ENCODE data around the gene GLIS2. TPM values are rescaled to one million over a fixed set of nuclear protein-coding genes. Genes with fewer than 3 reads are reported as not detected.

Gene GLIS2
- total RNA-seq, 1 donor from 2014 or later = 17.4 TPM

DNA sequence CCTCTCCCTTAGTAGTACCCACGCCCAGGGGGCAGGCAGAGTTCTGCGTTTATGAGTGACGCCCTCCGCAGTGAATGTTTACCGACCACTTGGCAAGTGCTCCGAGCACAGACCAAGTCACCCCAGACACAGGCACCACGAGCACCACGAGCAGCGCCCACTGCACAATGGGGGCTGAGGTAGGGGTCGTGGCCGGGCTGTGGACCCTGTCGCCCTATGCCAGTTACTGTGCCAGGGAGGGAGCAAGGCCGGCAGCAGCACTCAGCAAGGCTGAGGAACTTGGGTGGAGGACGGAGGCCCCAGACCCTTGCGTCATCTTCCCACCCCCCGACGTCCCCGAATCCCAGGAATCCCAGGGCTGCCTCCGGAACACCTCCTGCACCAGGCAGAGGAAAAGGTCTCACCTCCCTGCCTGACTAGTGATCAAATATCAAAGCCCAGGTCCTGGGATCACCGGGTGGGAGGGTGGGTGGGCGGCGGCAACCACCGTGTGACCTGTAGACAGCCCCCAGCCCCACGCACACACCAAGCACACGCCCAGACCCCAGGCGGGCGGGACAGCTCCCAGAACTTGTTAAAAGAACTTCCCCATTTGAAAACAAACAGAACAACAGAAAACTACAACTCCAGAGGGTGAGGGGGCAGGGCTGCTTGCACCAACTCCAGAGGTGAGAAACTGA is 61.2 kb downstream of the GLIS2 start:
- no peak overlapping the region for H3K4me3 Mint-ChIP-seq
- TF ChIP-seq CTCF (conservative IDR thresholded peaks at IDR 0.05) = no peak
- no peak overlapping the region for H3K27ac Mint-ChIP-seq (ENCODE audit: unreplicated experiment)
- H3K9me3 Mint-ChIP-seq = no peaks in the 10 kb centered on the region
- H3K27me3 Mint-ChIP-seq (ENCODE audit: low read depth) = peaks cover 10% of the 10 kb centered on the region
- H3K4me1 Mint-ChIP-seq = peaks cover 8% of the 10 kb centered on the region
- DNase-seq (ENCODE audit: low read depth, low spot score) = no peak
- no peaks in the 10 kb centered on the region for H3K36me3 Mint-ChIP-seq (ENCODE audit: low read depth)

GRCh38 chr16:4377573-4378154 is 61.8 kb downstream of the GLIS2 start:
- Mint-ChIP-seq H3K27ac (ENCODE audit: unreplicated experiment) (no peak overlapping the region), H3K36me3 (ENCODE audit: low read depth) (no peaks in the 10 kb centered on the region), H3K4me1 (peaks cover 8% of the 10 kb centered on the region), H3K9me3 (no peaks in the 10 kb centered on the region), H3K4me3 (no peak overlapping the region), H3K27me3 (ENCODE audit: low read depth) (peaks cover 7% of the 10 kb centered on the region)
- peak; percentile 32 for TF ChIP-seq CTCF (conservative IDR thresholded peaks at IDR 0.05)
- DNase-seq (ENCODE audit: low read depth, low spot score) = no peak

DNA sequence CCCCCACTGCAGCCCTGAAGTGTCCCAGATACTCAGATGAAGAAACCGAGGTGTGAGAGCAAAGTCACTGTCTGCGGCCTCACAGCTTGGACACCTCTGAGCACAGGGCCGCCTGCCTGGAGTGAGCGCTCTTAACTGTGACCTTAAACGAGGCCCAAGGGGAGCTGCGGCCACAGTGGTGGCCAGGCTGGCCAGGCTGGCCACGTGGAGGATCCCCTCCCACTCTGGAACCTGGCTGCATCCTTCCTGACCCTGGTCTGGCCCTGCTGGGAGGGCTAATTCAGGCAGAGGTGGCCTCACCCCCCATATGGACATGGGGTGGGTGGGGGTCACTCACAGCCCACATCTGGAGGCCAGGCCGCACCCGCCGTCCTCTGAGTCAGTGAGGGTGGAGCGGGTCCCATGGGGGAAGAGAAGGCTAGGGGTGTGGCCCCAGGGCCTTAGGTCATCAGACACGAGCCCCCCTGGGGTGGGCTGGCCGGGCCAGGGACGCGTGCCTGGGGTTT is 62.3 kb downstream of the GLIS2 start:
- Mint-ChIP-seq H3K4me1 (peaks cover 8% of the 10 kb centered on the region), H3K9me3 (no peaks in the 10 kb centered on the region), H3K36me3 (ENCODE audit: low read depth) (no peaks in the 10 kb centered on the region), H3K27me3 (ENCODE audit: low read depth) (peaks cover 3% of the 10 kb centered on the region), H3K27ac (ENCODE audit: unreplicated experiment) (no peak overlapping the region), H3K4me3 (no peak overlapping the region)
- DNase-seq (ENCODE audit: low read depth, low spot score) = no peak
- TF ChIP-seq CTCF (conservative IDR thresholded peaks at IDR 0.05) = no peak

- no peak overlapping the region for H3K4me3 Mint-ChIP-seq
- TF ChIP-seq CTCF (conservative IDR thresholded peaks at IDR 0.05) = no peak
- H3K4me1 Mint-ChIP-seq = peaks cover 8% of the 10 kb centered on the region
- H3K9me3 Mint-ChIP-seq = no peaks in the 10 kb centered on the region
- no peak for DNase-seq (ENCODE audit: low read depth, low spot score)
- H3K36me3 Mint-ChIP-seq (ENCODE audit: low read depth) = no peaks in the 10 kb centered on the region
- H3K27me3 Mint-ChIP-seq (ENCODE audit: low read depth) = peaks cover 3% of the 10 kb centered on the region
- no peak overlapping the region for H3K27ac Mint-ChIP-seq (ENCODE audit: unreplicated experiment)
Measured at GRCh38 chr16:4378999-4379690, 63.3 kb downstream of the GLIS2 start.

- no peak overlapping the region for H3K27ac Mint-ChIP-seq (ENCODE audit: unreplicated experiment)
- no peak for DNase-seq (ENCODE audit: low read depth, low spot score)
- H3K9me3 Mint-ChIP-seq = no peaks in the 10 kb centered on the region
- peaks cover 8% of the 10 kb centered on the region for H3K4me1 Mint-ChIP-seq
- H3K36me3 Mint-ChIP-seq (ENCODE audit: low read depth) = no peaks in the 10 kb centered on the region
- TF ChIP-seq CTCF (conservative IDR thresholded peaks at IDR 0.05) = no peak
- no peak overlapping the region for H3K4me3 Mint-ChIP-seq
- H3K27me3 Mint-ChIP-seq (ENCODE audit: low read depth) = no peaks in the 10 kb centered on the region
Measured at GRCh38 chr16:4380119-4381063, 64.5 kb downstream of the GLIS2 start.

Measured in neural crest cell (in vitro differentiated cells).